IPS-NIHi11 (cell line): Measurements from ENCODE around the gene EPHA6.
"Not testable (repeated sequence)": the region's sequence is repeated elsewhere in the genome, so short reads cannot be mapped to it uniquely, and the experiment has no call there.

Experiments
- DNase-seq: peaks from one replicate; pipeline ENCODE4 v3.0.0; 2012; ENCODE audit warnings: mixed read lengths, low spot score

The EPHA6 gene

GRCh38 chr3:97470481-97470880, 656.1 kb downstream of the EPHA6 start:
- no peak for DNase-seq

- DNase-seq, result no peak
Measured at GRCh38 chr3:97479740-97480139, 665.3 kb downstream of the EPHA6 start.

GRCh38 chr3:97480696-97481289, 666.4 kb downstream of the EPHA6 start:
- DNase-seq, result not testable (repeated sequence)

GRCh38 chr3:97481416-97481815, 667.0 kb downstream of the EPHA6 start:
- DNase-seq, result peak; percentile 15

- no peak for DNase-seq
Measured at GRCh38 chr3:97485206-97485605, 670.8 kb downstream of the EPHA6 start.

- no peak for DNase-seq
Measured at GRCh38 chr3:97487587-97487986, 673.2 kb downstream of the EPHA6 start.

GRCh38 chr3:97488741-97489140, 674.3 kb downstream of the EPHA6 start:
- no peak for DNase-seq

GRCh38 chr3:97495896-97496295, 681.5 kb downstream of the EPHA6 start:
- DNase-seq, result no peak

GRCh38 chr3:97497138-97497537, 682.7 kb downstream of the EPHA6 start:
- no peak for DNase-seq

GRCh38 chr3:97504463-97504862, 690.1 kb downstream of the EPHA6 start:
- DNase-seq, result no peak

GRCh38 chr3:97510795-97511194, 696.4 kb downstream of the EPHA6 start:
- no peak for DNase-seq

- DNase-seq, result no peak
Measured at GRCh38 chr3:97515076-97515475, 700.7 kb downstream of the EPHA6 start.

GRCh38 chr3:97530691-97531090, 716.3 kb downstream of the EPHA6 start:
- no peak for DNase-seq

- not testable (repeated sequence) for DNase-seq
Measured at GRCh38 chr3:97547573-97547972, 733.2 kb downstream of the EPHA6 start.

GRCh38 chr3:97550408-97550807, 736.0 kb downstream of the EPHA6 start:
- DNase-seq, result no peak

- DNase-seq, result no peak
Measured at GRCh38 chr3:97552186-97552585, 737.8 kb downstream of the EPHA6 start.

- no peak for DNase-seq
Measured at GRCh38 chr3:97575742-97576141, 761.3 kb downstream of the EPHA6 start.

GRCh38 chr3:97576221-97576620, 761.8 kb downstream of the EPHA6 start:
- DNase-seq, result no peak

GRCh38 chr3:97579365-97579764, 765.0 kb downstream of the EPHA6 start:
- peak; percentile 27 for DNase-seq

- DNase-seq, result no peak
Measured at GRCh38 chr3:97610626-97611025, 796.2 kb downstream of the EPHA6 start.

- no peak for DNase-seq
Measured at GRCh38 chr3:97612632-97613031, 798.2 kb downstream of the EPHA6 start.

GRCh38 chr3:97613139-97613538, 798.7 kb downstream of the EPHA6 start:
- no peak for DNase-seq

GRCh38 chr3:97620514-97620913, 806.1 kb downstream of the EPHA6 start:
- DNase-seq, result not testable (repeated sequence)

- DNase-seq, result no peak
Measured at GRCh38 chr3:97636465-97636864, 822.1 kb downstream of the EPHA6 start.

- DNase-seq, result no peak
Measured at GRCh38 chr3:97646932-97647331, 832.5 kb downstream of the EPHA6 start.
